ENCODE results near the gene FAM20C. TPM values are rescaled to one million over a fixed set of nuclear protein-coding genes. Genes with fewer than 3 reads are reported as not detected.
"Not testable (repeated sequence)": the region's sequence is repeated elsewhere in the genome, so short reads cannot be mapped to it uniquely, and the experiment has no call there.

Gene FAM20C
- total RNA-seq, 3 donors from 2014 or later = 0.47 to 2.0 (median 1.7) TPM

DNA sequence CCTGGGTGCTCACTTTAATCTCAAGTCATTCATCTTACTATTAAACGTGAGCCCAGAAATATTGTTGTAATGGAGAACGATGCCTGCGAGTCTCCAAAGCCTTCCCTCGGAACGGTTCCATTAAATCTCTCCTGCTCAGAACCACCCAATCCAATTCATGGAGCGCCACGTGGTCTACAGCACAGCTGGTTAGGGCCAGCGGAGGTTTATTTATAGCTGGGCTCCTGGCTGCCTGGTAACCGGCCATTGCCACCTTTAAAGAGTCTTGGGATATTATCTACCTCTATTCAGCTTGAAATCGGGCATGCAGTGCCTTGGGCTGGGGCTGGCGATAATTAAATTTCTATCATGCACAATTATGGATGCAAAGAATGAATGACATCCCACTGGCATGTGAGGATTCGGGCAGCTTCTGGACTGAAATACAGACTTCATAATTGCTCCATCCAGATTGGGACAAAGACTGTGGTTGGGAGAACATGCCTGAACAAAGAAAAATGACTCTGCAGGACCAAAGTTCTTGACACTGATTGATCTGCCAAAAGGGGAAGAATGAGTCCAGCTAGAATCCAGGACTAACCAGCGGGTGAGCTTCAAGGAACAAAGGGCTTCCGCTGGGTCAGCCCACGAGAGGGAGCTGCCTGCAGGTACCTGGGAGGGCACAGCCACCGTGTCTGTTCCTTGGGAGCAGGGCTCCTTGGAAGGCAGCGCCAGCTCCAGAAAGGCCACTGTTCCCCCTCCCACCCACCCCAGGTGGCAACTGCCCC, 7.3 kb downstream of the FAM20C start:
- Mint-ChIP-seq H3K27me3 (ENCODE audit: low read depth) (peaks cover 17% of the 10 kb centered on the region), H3K9me3 (no peaks in the 10 kb centered on the region), H3K36me3 (ENCODE audit: insufficient read depth) (no peaks in the 10 kb centered on the region), H3K4me3 (no peak overlapping the region), H3K4me1 (ENCODE audit: low read depth) (no peaks in the 10 kb centered on the region)
- no peak for DNase-seq
- ATAC-seq = no peak

DNA sequence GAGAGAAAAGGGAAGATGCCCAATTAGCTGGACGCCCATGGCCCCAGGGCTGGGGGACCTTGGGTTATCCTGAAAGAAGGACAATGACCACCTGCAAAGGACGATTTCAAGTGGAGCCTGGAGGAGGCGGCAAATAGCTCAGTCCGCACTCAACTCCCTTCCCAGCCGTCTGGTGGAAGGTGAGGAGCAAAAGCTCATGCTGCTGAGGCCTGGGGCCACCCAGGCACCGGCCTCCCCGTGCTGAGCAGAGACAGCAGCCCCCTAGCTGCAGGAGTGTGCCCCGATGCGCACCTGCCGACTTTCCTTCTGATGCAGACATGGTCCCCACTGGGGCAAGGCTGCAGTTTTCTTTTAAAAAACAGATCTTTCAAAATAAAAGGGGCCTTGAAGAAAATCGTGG, 7.9 kb downstream of the FAM20C start:
- H3K27me3 Mint-ChIP-seq (ENCODE audit: low read depth) = peaks cover 12% of the 10 kb centered on the region
- no peaks in the 10 kb centered on the region for H3K9me3 Mint-ChIP-seq
- ATAC-seq (no peak), DNase-seq (no peak)
- no peak overlapping the region for H3K4me3 Mint-ChIP-seq
- H3K4me1 Mint-ChIP-seq (ENCODE audit: low read depth) = no peaks in the 10 kb centered on the region
- no peaks in the 10 kb centered on the region for H3K36me3 Mint-ChIP-seq (ENCODE audit: insufficient read depth)

DNA sequence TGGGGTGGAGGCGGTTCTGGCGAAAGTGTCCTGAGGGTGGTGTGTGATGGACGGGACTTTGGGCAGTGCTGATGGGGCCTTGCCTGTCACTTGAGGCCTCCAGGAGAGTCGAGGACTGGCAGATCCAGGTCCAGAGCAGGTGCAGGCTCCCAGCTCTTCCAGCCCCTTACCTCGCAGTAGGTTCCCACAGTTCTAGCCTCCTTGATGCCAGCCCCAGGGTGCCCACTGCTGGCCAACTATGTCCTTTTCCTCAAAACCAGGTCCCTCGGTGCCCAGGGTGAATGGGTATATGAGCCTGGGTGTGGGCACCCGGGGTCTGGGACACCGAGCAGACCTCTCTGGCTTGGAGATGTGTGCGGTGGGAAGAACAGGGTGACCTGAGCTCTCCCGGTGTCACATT, 8.3 kb downstream of the FAM20C start:
- DNase-seq (no peak), ATAC-seq (no peak)
- H3K9me3 Mint-ChIP-seq = no peaks in the 10 kb centered on the region
- H3K4me3 Mint-ChIP-seq = no peak overlapping the region
- no peaks in the 10 kb centered on the region for H3K4me1 Mint-ChIP-seq (ENCODE audit: low read depth)
- no peaks in the 10 kb centered on the region for H3K36me3 Mint-ChIP-seq (ENCODE audit: insufficient read depth)
- peaks cover 8% of the 10 kb centered on the region for H3K27me3 Mint-ChIP-seq (ENCODE audit: low read depth)

DNA sequence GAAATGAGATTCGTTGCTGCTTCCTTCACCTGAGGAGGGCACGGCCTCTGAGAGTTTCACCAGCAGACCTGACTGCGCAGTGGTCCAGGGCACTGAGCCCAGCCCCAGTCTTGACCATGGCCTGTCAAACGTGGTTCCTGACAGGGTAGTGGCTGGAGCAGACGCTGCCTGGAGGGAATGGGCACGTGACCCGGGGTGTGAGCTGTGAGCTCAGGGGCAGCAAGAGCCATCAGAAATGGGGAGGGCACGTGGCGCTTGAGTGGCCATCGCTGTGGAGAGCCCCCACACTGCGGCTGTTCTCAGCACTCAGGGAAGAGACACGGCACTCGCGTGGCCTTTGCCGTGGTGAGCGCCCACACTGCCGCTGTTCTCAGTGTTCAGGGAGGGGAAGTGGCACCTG, 12.0 kb downstream of the FAM20C start:
- no peaks in the 10 kb centered on the region for H3K27me3 Mint-ChIP-seq (ENCODE audit: low read depth)
- no peak overlapping the region for H3K4me3 Mint-ChIP-seq
- no peak for ATAC-seq
- no peaks in the 10 kb centered on the region for H3K36me3 Mint-ChIP-seq (ENCODE audit: insufficient read depth)
- no peak for DNase-seq
- H3K9me3 Mint-ChIP-seq = no peaks in the 10 kb centered on the region
- H3K4me1 Mint-ChIP-seq (ENCODE audit: low read depth) = no peaks in the 10 kb centered on the region

DNA sequence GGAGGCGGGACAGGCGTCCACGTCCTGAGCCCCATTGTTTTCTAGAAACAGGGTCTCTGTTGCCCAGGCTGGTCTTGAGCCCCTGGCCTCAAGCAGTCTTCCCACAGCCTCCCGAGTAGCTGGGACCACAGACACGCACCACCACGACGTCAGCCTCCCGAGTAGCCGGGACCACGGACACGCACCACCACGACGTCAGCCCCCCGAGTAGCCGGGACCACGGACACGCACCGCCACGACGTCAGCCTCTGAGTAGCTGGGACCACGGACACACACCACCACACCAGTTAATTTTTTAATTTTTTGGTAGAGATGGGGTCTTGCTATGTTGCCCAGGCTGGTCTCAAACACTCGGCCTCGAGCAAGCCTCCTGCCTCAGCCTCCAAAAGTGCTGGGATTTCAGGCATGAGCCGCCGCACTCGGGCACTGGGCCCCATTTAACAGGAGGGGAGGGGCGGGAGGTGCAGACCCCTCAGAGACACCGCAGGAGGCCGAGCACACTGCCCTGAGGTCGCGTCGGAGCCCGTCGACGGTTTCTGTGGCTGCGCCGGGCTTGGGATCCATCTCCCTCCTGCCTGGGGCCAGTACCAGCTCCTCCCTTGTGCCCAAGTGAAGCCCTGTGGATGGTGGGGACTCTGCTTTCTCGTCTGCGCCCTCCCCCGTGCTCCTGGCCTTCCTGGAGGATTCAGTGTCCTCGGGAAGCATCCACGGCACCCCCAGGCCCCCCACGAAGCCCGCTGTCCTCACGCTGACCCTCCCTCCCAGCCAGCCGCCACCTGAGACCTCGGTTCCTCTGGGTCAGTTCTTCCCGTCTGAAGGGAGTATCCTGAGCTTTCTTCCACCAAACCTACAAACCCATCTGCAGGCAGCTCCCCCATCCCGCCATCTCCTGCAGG, 13.0 kb downstream of the FAM20C start:
- no peak overlapping the region for H3K4me3 Mint-ChIP-seq
- H3K27me3 Mint-ChIP-seq (ENCODE audit: low read depth) = no peaks in the 10 kb centered on the region
- H3K36me3 Mint-ChIP-seq (ENCODE audit: insufficient read depth) = no peaks in the 10 kb centered on the region
- H3K4me1 Mint-ChIP-seq (ENCODE audit: low read depth) = no peaks in the 10 kb centered on the region
- no peak for DNase-seq
- ATAC-seq = no peak
- H3K9me3 Mint-ChIP-seq = no peaks in the 10 kb centered on the region

DNA sequence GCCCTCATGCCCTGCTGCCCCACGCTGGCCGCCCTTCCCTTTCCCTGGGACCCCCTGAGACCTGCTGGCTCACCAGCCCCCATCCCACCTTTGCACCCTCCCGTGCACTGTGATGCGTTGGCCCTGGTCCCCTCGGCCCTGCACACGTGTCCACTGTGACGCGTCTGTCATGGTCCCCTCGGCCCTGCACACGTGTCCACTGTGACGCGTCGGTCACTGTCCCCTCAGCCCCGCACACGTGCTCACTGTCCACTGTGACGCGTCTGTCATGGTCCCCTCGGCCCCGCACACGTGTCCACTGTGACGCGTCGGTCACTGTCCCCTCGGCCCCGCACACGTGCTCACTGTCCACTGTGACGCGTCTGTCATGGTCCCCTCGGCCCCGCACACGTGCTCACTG, 14.0 kb downstream of the FAM20C start:
- not testable (repeated sequence) for H3K27me3 Mint-ChIP-seq (ENCODE audit: low read depth); DNase-seq; H3K4me3 Mint-ChIP-seq; H3K9me3 Mint-ChIP-seq; ATAC-seq; H3K36me3 Mint-ChIP-seq (ENCODE audit: insufficient read depth); H3K4me1 Mint-ChIP-seq (ENCODE audit: low read depth)

DNA sequence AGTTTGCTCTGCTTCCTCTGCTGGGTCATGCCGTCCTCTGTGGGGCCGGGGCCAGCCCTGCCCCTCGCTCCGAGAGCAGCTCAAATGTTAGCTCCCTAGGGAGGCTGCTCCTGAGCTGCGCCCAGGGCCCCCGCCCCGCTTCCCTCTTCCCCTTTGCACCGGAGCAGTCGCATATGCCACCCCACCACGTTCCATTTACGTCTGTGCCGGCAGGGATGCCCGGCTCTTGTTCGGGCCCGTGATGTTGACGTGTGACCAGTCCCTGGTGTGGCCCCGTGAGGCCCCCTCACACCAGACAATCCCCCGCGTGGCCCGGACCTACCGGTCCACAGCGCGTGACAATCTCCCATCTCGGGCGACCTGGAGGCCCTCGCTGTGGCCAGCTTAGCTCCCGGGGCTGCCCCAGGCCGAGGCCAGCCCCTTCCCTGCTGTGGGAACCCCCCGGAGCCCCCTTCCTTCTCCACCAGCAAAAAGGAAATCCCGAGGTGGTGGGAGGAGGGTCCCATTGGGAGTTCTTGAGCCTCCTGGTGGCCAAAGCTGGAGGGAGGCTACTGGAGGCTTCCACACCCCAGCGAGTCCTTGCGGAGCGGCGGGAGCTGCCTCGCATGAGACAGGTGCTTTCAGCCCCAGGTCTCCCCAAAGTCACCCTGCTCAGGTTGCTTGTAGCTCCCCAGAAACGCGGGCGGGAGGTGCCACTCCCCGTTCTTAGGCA, 15.2 kb downstream of the FAM20C start:
- no peak for ATAC-seq
- Mint-ChIP-seq H3K9me3 (no peaks in the 10 kb centered on the region), H3K4me1 (ENCODE audit: low read depth) (no peaks in the 10 kb centered on the region), H3K4me3 (no peak overlapping the region), H3K27me3 (ENCODE audit: low read depth) (no peaks in the 10 kb centered on the region), H3K36me3 (ENCODE audit: insufficient read depth) (no peaks in the 10 kb centered on the region)
- DNase-seq = no peak

DNA sequence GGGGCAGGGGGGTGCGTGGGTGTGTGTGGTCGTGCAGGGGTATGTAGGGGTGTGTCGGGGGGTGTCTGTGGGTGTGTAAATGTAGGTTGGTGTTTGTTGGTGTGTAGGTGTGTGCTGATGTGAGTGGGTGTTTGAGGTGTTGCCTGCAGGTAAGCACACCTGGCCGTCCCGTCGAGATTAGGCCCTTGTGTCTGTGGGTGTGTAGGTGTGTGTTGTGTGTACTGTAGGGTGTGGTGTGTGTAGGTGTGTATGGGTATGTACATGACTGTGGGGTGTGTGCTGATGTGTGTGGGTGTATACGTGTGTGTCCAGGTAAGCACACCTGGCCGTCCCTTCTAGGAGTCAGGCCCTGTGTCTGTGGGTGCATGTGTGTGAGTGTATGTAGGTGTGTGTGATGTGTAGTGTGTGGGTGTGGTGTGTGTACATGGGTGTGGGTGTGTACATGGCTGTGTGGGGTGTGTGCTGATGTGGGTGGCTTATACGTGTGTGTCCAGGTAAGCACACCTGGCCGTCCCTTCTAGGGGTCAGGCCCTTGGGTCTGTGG, 15.8 kb downstream of the FAM20C start:
- H3K4me1 Mint-ChIP-seq (ENCODE audit: low read depth) = no peaks in the 10 kb centered on the region
- ATAC-seq (no peak), DNase-seq (no peak)
- H3K9me3 Mint-ChIP-seq = no peaks in the 10 kb centered on the region
- H3K27me3 Mint-ChIP-seq (ENCODE audit: low read depth) = no peaks in the 10 kb centered on the region
- H3K4me3 Mint-ChIP-seq = no peak overlapping the region
- no peaks in the 10 kb centered on the region for H3K36me3 Mint-ChIP-seq (ENCODE audit: insufficient read depth)

DNA sequence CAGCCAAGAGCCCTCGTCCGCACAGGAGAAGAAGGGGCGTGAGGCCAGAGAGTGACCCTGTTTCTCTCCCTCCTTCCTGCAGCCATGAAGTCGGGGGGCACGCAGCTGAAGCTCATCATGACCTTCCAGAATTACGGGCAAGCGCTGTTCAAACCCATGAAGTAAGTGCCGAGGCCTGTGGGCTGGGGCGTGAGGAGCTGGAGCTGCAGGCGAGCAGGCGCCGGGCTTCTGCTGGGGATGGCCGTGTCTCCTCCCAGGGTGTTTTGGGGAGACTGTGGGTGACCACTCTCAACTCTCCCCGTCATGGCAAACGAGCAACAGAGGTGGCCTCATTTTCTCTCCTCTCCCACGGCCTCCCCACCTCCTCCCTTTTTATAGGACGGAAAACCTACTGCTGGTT, 16.4 kb downstream of the FAM20C start:
- H3K9me3 Mint-ChIP-seq = no peaks in the 10 kb centered on the region
- H3K36me3 Mint-ChIP-seq (ENCODE audit: insufficient read depth) = no peaks in the 10 kb centered on the region
- H3K27me3 Mint-ChIP-seq (ENCODE audit: low read depth) = no peaks in the 10 kb centered on the region
- DNase-seq (no peak), ATAC-seq (no peak)
- H3K4me3 Mint-ChIP-seq = no peak overlapping the region
- no peaks in the 10 kb centered on the region for H3K4me1 Mint-ChIP-seq (ENCODE audit: low read depth)

DNA sequence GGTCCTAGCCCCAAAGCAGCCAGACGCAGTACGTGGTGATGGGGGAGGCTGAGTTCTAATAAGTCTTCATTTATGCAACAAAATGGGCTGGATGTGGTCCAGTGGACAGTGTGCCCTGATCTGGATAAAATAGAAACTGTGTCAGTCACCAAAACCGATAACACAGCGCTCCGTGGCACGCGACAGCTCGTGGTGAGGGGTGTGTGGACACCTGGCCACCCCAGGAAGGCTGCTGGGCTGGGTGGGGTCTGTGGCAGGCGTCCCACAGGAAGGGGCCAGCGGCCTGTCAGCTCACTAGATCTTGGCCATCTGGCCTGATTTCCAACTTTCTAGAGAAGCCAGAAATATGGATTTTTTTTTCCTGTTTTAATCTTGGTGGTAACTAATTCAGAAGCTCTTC, 17.0 kb downstream of the FAM20C start:
- no peaks in the 10 kb centered on the region for H3K27me3 Mint-ChIP-seq (ENCODE audit: low read depth)
- DNase-seq (no peak), ATAC-seq (no peak)
- no peaks in the 10 kb centered on the region for H3K9me3 Mint-ChIP-seq
- no peaks in the 10 kb centered on the region for H3K36me3 Mint-ChIP-seq (ENCODE audit: insufficient read depth)
- H3K4me1 Mint-ChIP-seq (ENCODE audit: low read depth) = no peaks in the 10 kb centered on the region
- H3K4me3 Mint-ChIP-seq = no peak overlapping the region

DNA sequence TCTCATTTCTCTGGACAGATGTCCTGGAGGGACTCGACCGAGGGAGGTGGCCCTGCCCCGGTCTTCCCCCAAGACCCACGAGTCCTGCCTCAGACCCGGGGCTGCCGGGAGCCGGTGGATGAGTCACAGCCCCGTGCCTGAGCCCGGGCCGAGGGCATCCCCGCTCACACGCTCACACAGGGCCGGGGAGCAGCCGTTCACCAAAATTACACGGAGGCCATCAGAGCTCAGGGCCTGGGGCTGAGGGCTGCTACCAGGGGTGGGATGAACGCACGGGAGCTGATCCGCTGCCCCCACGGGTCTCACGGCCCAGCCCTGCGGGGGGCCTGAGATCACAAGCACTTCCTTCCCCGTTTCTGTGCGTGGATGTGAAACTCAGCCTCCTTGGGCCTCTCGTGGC, 17.5 kb downstream of the FAM20C start:
- Mint-ChIP-seq H3K4me1 (ENCODE audit: low read depth) (no peaks in the 10 kb centered on the region), H3K9me3 (no peaks in the 10 kb centered on the region), H3K36me3 (ENCODE audit: insufficient read depth) (no peaks in the 10 kb centered on the region), H3K27me3 (ENCODE audit: low read depth) (no peaks in the 10 kb centered on the region), H3K4me3 (no peak overlapping the region)
- no peak for ATAC-seq
- DNase-seq = no peak

DNA sequence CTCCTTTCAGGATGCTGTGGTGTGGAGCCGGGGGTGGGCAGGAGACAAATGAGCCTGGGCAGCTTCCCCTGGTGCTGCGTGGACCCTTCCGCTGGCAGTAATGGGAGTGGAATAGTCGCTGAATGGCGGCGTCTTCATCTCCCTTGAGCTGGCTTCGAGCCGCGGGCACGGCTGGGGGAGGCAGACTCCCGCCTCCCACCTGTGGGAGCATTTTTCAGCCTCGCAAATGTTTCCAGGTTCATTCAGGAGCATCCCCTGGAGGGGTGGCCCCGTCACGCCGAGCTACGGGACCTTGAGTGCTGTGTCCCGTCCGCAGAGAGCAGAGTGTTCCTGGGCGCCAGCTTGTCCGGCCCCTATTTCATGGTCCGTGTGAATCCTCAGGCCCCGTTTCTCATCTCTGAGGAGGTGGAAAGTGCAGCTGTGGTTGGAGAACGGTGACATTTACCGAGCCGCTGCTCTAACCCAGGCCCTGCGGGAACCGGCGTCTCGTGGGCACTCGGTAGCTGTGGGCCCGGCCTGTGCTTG, 18.1 kb downstream of the FAM20C start:
- DNase-seq = no peak
- no peaks in the 10 kb centered on the region for H3K4me1 Mint-ChIP-seq (ENCODE audit: low read depth)
- no peak for ATAC-seq

DNA sequence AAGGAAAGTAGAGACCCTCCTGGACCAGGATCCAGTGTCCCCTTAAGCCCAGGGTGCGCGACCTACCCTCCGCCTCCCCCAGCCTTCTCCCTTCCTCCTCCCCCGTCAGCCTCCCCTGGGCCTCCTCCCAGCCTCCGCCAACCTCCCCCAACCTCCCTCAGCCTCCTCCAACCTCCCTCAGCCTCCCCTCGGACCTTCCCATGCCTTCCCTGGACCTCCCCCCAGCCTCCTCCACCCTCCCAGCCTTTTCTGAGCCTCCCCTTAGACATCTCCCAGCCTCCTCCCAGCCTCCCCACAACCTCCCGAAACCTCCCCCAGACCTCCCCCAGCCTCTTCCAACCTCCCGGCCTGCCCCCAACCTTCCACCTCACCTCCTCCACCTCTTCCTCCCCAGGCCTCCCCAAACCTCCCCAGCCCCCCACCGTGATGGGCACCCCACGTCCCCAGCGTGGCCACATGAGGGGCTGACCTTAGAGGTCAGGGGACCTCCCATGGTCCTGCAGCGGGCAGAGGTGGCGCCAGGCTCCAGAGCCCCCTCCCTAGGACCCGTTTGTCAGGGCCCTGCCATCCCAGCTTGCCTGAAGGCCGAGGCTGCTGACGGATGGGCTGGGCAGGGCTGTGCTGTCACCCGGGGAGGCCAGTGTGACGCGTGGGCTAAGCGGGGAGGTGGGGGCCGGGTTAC, 18.8 kb downstream of the FAM20C start:
- Mint-ChIP-seq H3K36me3 (ENCODE audit: insufficient read depth) (no peaks in the 10 kb centered on the region), H3K4me1 (ENCODE audit: low read depth) (no peaks in the 10 kb centered on the region), H3K27me3 (ENCODE audit: low read depth) (no peaks in the 10 kb centered on the region), H3K4me3 (no peak overlapping the region), H3K9me3 (no peaks in the 10 kb centered on the region)
- DNase-seq = no peak
- ATAC-seq = no peak

More for the DNA sequence above, 18.1 kb downstream of the FAM20C start:
- H3K27me3 Mint-ChIP-seq (ENCODE audit: low read depth) = no peaks in the 10 kb centered on the region
- no peaks in the 10 kb centered on the region for H3K9me3 Mint-ChIP-seq
- H3K4me3 Mint-ChIP-seq = no peak overlapping the region
- no peaks in the 10 kb centered on the region for H3K36me3 Mint-ChIP-seq (ENCODE audit: insufficient read depth)

DNA sequence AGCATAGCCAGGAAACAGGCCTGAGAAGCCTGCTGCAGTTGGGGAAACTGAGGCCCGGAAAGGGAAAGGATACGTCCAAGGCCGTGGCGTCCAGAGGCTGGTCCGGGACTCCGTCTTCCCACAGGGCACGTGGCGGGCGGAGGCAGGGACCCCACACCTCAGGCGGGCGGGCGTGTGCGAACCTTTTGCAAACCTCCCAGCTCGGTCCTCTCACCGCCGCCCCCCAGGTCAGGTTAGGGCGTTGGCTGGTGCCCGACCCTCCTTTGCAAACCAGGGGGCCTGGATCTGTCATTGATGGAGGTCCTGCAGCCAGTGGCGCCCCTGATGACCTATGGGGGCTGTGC, 19.3 kb downstream of the FAM20C start:
- DNase-seq (no peak), ATAC-seq (no peak)
- no peaks in the 10 kb centered on the region for H3K4me1 Mint-ChIP-seq (ENCODE audit: low read depth)
- H3K4me3 Mint-ChIP-seq = no peak overlapping the region
- no peaks in the 10 kb centered on the region for H3K27me3 Mint-ChIP-seq (ENCODE audit: low read depth)
- no peaks in the 10 kb centered on the region for H3K9me3 Mint-ChIP-seq
- H3K36me3 Mint-ChIP-seq (ENCODE audit: insufficient read depth) = no peaks in the 10 kb centered on the region
